HepG2 (cell line): ENCODE data around the gene WDR18. TPM values are rescaled to one million over a fixed set of nuclear protein-coding genes. Genes with fewer than 3 reads are reported as not detected.

ENCODE experiments used
- ATAC-seq: fragments of 200-7000 bp; cut with Tn5 transposase; 3 replicates; pipeline ENCODE4 v1.9.1; 2020; ENCODE audit warnings: mild to moderate bottlenecking, moderate library complexity
- BruUV-seq: library from RNA; stranded (reverse); fragments of 400-500 nt; replicated peaks from 2 replicates; lab custom pipeline; 2021; lab: Mats Ljungman, UMichigan
- CTCF ChIA-PET: fragments of 300-600 bp; formaldehyde crosslinking; extraction: SDS; loops from one replicate; lab custom pipeline; 2021; ENCODE audit warnings: low total read pairs, inconsistent platforms, low intra/inter-chr PET ratio; lab: Yijun Ruan, JAX
- POLR2A ChIA-PET: fragments of 350-600 bp; sonication (Branson Sonifier 250); formaldehyde crosslinking; loops from one replicate; lab custom pipeline; 2020; ENCODE audit warnings: antibody characterized with exemption, inconsistent platforms; lab: Yijun Ruan, JAX
- DNase-seq: peaks from one replicate; pipeline ENCODE4 v3.0.0-alpha.2; 2015; ENCODE audit warnings: low spot score
- FAIRE-seq: peaks from 3 replicates; lab custom pipeline; 2011; peaks lifted over from hg19 to GRCh38; lab: Jason Lieb, UNC
- H2AFZ ChIP-seq: one replicate; pipeline ENCODE4 v1.6.1; 2011; ENCODE audit warnings: low read length, inconsistent platforms
- H3K27ac ChIP-seq: fragments of 300-600 bp; 3 replicates; pipeline ENCODE4 v1.8.0; 2011; ENCODE audit warnings: mixed run types, mild to moderate bottlenecking, mixed read lengths, low read length, inconsistent platforms; ENCODE audit not compliant: insufficient read depth; ENCODE audit errors: extremely low read length
- H3K27me3 ChIP-seq, 2 experiments: fragments of 200-600 bp in 1 of 2; 2 replicates in 1 of 2; 3 replicates in 1 of 2; pipeline versions ENCODE4 v1.6.0 to v1.8.0; 2011; ENCODE audit warnings: low read length in 2 of 2, mild to moderate bottlenecking in 2 of 2, moderate library complexity in 2 of 2, inconsistent platforms in 1 of 2; ENCODE audit not compliant: insufficient read depth in 2 of 2, control insufficient read depth in 1 of 2
- H3K36me3 ChIP-seq, 2 experiments: fragments of 200-600 bp in 1 of 2; replicated peaks in 1 of 2; 2 replicates in 1 of 2; 3 replicates in 1 of 2; pipeline versions ENCODE4 v1.5.1 to v1.8.0; 2011; ENCODE audit warnings: low read length in 2 of 2, inconsistent platforms in 1 of 2; ENCODE audit not compliant: insufficient read depth in 2 of 2, control insufficient read depth in 1 of 2
- H3K4me1 ChIP-seq: 2 replicates; pipeline ENCODE4 v1.5.1; 2012; ENCODE audit warnings: low read length, inconsistent platforms; ENCODE audit not compliant: insufficient read depth
- H3K4me2 ChIP-seq: 2 replicates; pipeline ENCODE4 v1.6.0; 2011; ENCODE audit warnings: low read depth, low read length, inconsistent platforms
- H3K4me3 ChIP-seq, 3 experiments: fragments of 200-600 bp in 1 of 3; sonication (generic), shearing (Covaris generic) in 1 of 3; replicated peaks in 1 of 3; 2 replicates each; pipeline ENCODE4 v1.5.1; 2011 to 2016; ENCODE audit warnings: low read length in 3 of 3, inconsistent platforms in 2 of 3, low read depth in 2 of 3, mild to moderate bottlenecking in 2 of 3, control low read depth in 1 of 3, mixed read lengths in 1 of 3; ENCODE audit not compliant: insufficient read depth in 1 of 3
- H3K79me2 ChIP-seq: one replicate; pipeline ENCODE4 v1.6.1; 2011; ENCODE audit warnings: low read length, inconsistent platforms; ENCODE audit not compliant: insufficient read depth
- H3K9ac ChIP-seq: 2 replicates; pipeline ENCODE4 v1.6.0; 2011; ENCODE audit warnings: mild to moderate bottlenecking, low read depth, low read length, inconsistent platforms; ENCODE audit not compliant: insufficient read depth
- H3K9me3 ChIP-seq: 2 replicates; pipeline ENCODE4 v1.5.1; 2012; ENCODE audit warnings: mild to moderate bottlenecking, low read length
- H4K20me1 ChIP-seq: 2 replicates; pipeline ENCODE4 v1.6.0; 2011; ENCODE audit warnings: inconsistent platforms, mild to moderate bottlenecking, low read length, moderate library complexity; ENCODE audit not compliant: insufficient read depth
- AKAP8 ChIP-seq: sonication (generic); formaldehyde crosslinking; IDR thresholded peaks from 2 replicates; pipeline ENCODE4 v1.5.1; 2020; ENCODE audit warnings: mild to moderate bottlenecking, missing genetic modification reagents
- BORCS8-MEF2B ChIP-seq: sonication (generic); formaldehyde crosslinking; IDR thresholded peaks from 2 replicates; pipeline ENCODE4 v1.8.0; 2022; ENCODE audit warnings: mild to moderate bottlenecking, missing genetic modification reagents
- CBX5 ChIP-seq: sonication (generic); formaldehyde crosslinking; IDR thresholded peaks from 2 replicates; pipeline ENCODE4 v1.4.0; 2020; ENCODE audit warnings: missing genetic modification reagents, borderline replicate concordance
- DBP ChIP-seq: sonication (generic); formaldehyde crosslinking; IDR thresholded peaks from 2 replicates; pipeline ENCODE4 v1.4.0; 2020; ENCODE audit warnings: missing genetic modification reagents; ENCODE audit errors: not compliant biosample characterization
- EZH2 ChIP-seq: conservative IDR thresholded peaks from 2 replicates; pipeline ENCODE4 v1.6.1; 2012; ENCODE audit warnings: mild to moderate bottlenecking, low read depth, low read length, moderate library complexity
- GATAD1 ChIP-seq: IDR thresholded peaks from 2 replicates; pipeline ENCODE4 v1.6.1; 2016; ENCODE audit warnings: missing genetic modification reagents, missing compliant biosample characterization
- MEF2D ChIP-seq: sonication (generic); formaldehyde crosslinking; IDR thresholded peaks from 2 replicates; pipeline ENCODE4 v1.5.1; 2020; ENCODE audit warnings: mild to moderate bottlenecking, missing genetic modification reagents
- NR3C1 ChIP-seq: sonication (generic); formaldehyde crosslinking; IDR thresholded peaks from 2 replicates; pipeline ENCODE4 v1.4.0; 2020; ENCODE audit warnings: missing genetic modification reagents
- PBX3 ChIP-seq: sonication (generic); formaldehyde crosslinking; IDR thresholded peaks from 2 replicates; pipeline ENCODE4 v1.8.1; 2023; ENCODE audit warnings: missing genetic modification reagents, inconsistent platforms, borderline replicate concordance
- RAD51 ChIP-seq: fragments of 450-650 bp; IDR thresholded peaks from 2 replicates; pipeline ENCODE4 v1.6.1; 2016; ENCODE audit warnings: borderline replicate concordance
- RBM22 ChIP-seq: fragments of 200-400 bp; formaldehyde crosslinking; optimal IDR thresholded peaks from 2 replicates; pipeline ENCODE3; 2017; ENCODE audit warnings: mild to moderate bottlenecking, low read length, moderate library complexity
- TGIF2 ChIP-seq: IDR thresholded peaks from 2 replicates; pipeline ENCODE4 v1.6.1; 2016; ENCODE audit warnings: control low read depth, missing compliant biosample characterization
- ZFP91 ChIP-seq: sonication (generic); formaldehyde crosslinking; IDR thresholded peaks from 2 replicates; pipeline ENCODE4 v1.9.0; 2022; ENCODE audit warnings: missing genetic modification reagents, mild to moderate bottlenecking, borderline replicate concordance
- ZNF644 ChIP-seq: IDR thresholded peaks from 2 replicates; pipeline ENCODE4 v1.6.1; 2016; ENCODE audit warnings: low read depth
- WGBS: methylation state at CpG from one replicate; pipeline ENCODE4 v1.1.6; 2017; ENCODE audit warnings: low lambda C conversion rate; 5-methylcytosine and 5-hydroxymethylcytosine counted together
- in situ Hi-C: cut with HindIII; loops from 2 replicates; pipeline ENCODE4 v1.10.0; 2017; ENCODE audit warnings: low pct_unique_long_range_greater_than_20kb; ENCODE audit not compliant: extremely low pct_ligation_motif_present
- intact Hi-C: fragments of 100-400 bp; cut with micrococcal nuclease; formaldehyde crosslinking; loops from one replicate; pipeline ENCODE4 v1.10.0; 2022; ENCODE audit not compliant: unreplicated experiment
- polyA plus RNA-seq, 8 experiments: library from polyadenylated mRNA; depleted of rRNA in 3 of 8; stranded (reverse) in 7 of 8; unstranded in 1 of 8; fragments of >200 nt; fragmentation: Illumina TruSeq in 4 of 8; extraction: Trizol in 4 of 8; gene quantifications; 2 replicates each; pipeline versions ENCODE4 v1.2.1 to v1.2.3, GENCODE V29; 2011 to 2016; ENCODE audit warnings: low read depth in 4 of 8, missing spikeins in 1 of 8, mixed read lengths in 1 of 8; ENCODE audit not compliant: insufficient read depth in 1 of 8
- total RNA-seq, 5 experiments: library from RNA; depleted of rRNA; stranded (reverse); fragments of >200 nt; fragmentation: Illumina TruSeq; extraction: Trizol; gene quantifications; 2 replicates each; pipeline ENCODE4 v1.2.3, GENCODE V29; 2016; ENCODE audit warnings: low read depth in 1 of 5

Gene WDR18
- total and polyA plus RNA-seq, 2 of the 13 experiments (the other 11 are each of a cell fraction or from before 2014, with no cell fraction given), result 36.4 to 47.6 TPM

- in situ Hi-C loops, result no loop called here
- Histone ChIP-seq H2AFZ (no peak overlapping the region), H3K79me2 (peaks cover 58% of the 10 kb centered on the region), H3K36me3 (peaks cover 14 to 18% of the 10 kb centered on the region in 2 experiments; a peak in 3 of 5 replicates), H3K9me3 (no peaks in the 10 kb centered on the region), H3K9ac (peak overlapping the region; percentile 40; the same call in 1 of the 2 replicates), H3K4me2 (peak overlapping the region; percentile 93), H3K4me3 (peak overlapping the region in 1 of 3 experiments; percentile 46; a peak in 2 of 6 replicates), H3K27ac (peak overlapping the region; percentile 31), H3K27me3 (no peaks in the 10 kb centered on the region), H3K4me1 (peaks cover 44% of the 10 kb centered on the region), H4K20me1 (peaks cover 27% of the 10 kb centered on the region)
- BruUV-seq, result no TSS peak
- ATAC-seq, result no peak
- CTCF ChIA-PET, result no interaction called here
- no peak for DNase-seq
- POLR2A ChIA-PET, result no interaction called here
- WGBS, result 70% methylated on average over 22 of the region's 24 CpGs
- intact Hi-C loops, result no loop called here
- no peak for FAIRE-seq
- no peak for TF ChIP-seq NR3C1 (CRISPR knock-in tag)
- TF ChIP-seq MEF2D (CRISPR knock-in tag), result no peak
- no peak for TF ChIP-seq PBX3
- peak; percentile 21 for TF ChIP-seq RBM22
- TF ChIP-seq CBX5 (CRISPR knock-in tag), result no peak
- no peak for TF ChIP-seq ZNF644 (CRISPR knock-in tag)
- peak; percentile 20; the same call in 1 of the 2 replicates for TF ChIP-seq ZFP91 (CRISPR knock-in tag)
- TF ChIP-seq GATAD1 (CRISPR knock-in tag), result no peak
- TF ChIP-seq AKAP8 (CRISPR knock-in tag), result peak; percentile 10; the same call in 1 of the 2 replicates
- TF ChIP-seq DBP, result no peak
- TF ChIP-seq RAD51, result no peak
- TF ChIP-seq BORCS8-MEF2B (CRISPR knock-in tag), result no peak
- TF ChIP-seq EZH2, result no peak
- TF ChIP-seq TGIF2, result no peak
Observed at GRCh38 chr19:1017115-1017905, 33.2 kb downstream of the WDR18 start.
